Fibroblast of mammary gland (primary cell): ENCODE measurements around the gene TIGD6.
A peak's percentile ranks its signal among the peaks of the same experiment; 100 is the strongest.

ENCODE experiments used
- DNase-seq: peaks from one replicate; pipeline ENCODE4 v3.0.0-alpha.2; 2010; ENCODE audit warnings: low read depth
- H3K4me3 ChIP-seq: 2 replicates; pipeline ENCODE4 v1.5.1; 2011; ENCODE audit warnings: low read depth, mild to moderate bottlenecking, low read length, moderate library complexity; ENCODE audit not compliant: control insufficient read depth
- TF ChIP-seq, protein P1 (sequence below): conservative IDR thresholded peaks from 2 replicates; pipeline ENCODE4 v1.5.1; 2011; ENCODE audit warnings: low read depth, low read length, inconsistent platforms; ENCODE audit not compliant: control insufficient read depth, insufficient read depth

TIGD6 gene

DNA sequence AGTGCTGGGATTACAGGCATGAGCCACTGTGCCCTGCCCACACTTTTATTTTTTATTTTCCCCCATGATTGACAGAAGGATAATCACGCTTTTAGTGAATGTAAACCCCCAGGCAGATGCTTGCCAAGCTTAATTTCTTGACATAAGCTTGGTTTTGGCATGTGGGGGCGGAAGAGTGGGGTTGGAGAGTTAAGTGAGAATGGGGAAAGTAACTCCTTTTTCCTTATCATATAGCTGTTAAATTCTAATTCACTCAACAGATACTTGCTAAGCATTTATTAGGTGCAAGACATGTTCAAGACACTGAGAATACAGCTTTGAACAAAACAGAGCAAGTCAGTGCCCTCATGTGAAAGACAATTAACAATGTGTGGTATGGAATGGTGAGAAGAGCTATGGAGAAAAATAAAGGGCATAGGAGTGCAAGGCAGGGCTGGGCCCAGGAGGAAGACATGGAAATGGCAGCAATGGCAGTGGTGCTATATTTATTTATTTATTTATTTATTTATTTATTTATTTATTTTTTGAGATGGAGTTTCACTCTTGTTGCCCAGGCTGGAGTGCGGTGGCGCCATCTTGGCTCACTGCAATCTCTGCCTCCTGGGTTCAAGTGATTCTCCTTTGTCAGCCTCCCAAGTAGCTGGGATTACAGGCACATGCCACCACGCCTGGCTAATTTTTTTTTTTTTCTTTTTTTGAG is 37.7 kb downstream of the TIGD6 start:
- TF ChIP-seq, protein P1, sequence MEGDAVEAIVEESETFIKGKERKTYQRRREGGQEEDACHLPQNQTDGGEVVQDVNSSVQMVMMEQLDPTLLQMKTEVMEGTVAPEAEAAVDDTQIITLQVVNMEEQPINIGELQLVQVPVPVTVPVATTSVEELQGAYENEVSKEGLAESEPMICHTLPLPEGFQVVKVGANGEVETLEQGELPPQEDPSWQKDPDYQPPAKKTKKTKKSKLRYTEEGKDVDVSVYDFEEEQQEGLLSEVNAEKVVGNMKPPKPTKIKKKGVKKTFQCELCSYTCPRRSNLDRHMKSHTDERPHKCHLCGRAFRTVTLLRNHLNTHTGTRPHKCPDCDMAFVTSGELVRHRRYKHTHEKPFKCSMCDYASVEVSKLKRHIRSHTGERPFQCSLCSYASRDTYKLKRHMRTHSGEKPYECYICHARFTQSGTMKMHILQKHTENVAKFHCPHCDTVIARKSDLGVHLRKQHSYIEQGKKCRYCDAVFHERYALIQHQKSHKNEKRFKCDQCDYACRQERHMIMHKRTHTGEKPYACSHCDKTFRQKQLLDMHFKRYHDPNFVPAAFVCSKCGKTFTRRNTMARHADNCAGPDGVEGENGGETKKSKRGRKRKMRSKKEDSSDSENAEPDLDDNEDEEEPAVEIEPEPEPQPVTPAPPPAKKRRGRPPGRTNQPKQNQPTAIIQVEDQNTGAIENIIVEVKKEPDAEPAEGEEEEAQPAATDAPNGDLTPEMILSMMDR, result no peak
- DNase-seq, result no peak

DNA sequence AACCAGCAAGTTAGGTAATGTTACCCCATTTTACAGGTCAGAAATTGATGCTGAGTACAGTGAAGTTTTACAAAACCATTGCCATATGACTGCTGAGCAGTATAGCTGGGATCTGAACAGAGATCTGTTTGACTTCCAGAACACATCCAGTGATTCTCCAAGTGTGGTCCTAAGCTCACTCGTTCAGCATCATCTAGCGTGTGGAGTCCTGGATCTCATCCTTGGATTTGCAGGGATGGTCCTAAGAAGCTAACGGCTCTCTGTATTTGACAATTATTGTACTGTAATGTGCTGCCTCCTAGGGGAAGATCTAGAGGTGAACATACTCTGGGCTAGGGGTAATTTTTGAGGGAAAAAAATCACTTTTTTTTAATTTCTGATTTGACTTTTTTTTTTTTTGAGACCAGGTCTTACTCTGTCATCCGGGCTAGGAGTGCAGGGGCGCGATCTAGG is 38.5 kb downstream of the TIGD6 start:
- DNase-seq, result peak; percentile 78
- no peak overlapping the region for H3K4me3 ChIP-seq

More for the DNA sequence above, 37.7 kb downstream of the TIGD6 start:
- no peak overlapping the region for H3K4me3 ChIP-seq

DNA sequence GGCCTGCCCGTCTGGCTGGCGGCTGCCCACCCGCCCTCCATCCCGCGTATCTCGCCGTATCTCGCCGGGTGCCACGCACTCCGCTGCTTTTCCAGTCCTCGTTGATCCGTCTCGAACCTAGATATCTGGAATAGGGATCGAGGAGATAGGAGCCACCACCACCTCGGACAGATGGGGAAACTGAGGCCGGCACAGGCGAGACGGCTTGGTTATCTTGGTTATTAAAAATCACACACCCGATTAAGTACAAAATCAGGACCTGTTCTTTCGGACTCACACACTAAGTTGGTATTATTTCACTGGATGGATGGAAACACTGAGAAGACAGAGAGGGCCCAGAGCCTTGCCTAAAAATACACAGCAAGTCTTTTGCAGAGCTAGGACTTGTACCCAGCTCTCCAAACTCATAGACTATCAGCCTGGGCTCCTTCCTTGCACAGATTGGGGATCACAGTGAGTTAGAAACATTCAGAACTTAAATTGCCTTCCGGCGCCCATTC is 39.2 kb downstream of the TIGD6 start:
- DNase-seq, result no peak
- TF ChIP-seq, protein P1, result no peak

More for the DNA sequence above, 38.5 kb downstream of the TIGD6 start:
- TF ChIP-seq, protein P1, result peak; percentile 71

DNA sequence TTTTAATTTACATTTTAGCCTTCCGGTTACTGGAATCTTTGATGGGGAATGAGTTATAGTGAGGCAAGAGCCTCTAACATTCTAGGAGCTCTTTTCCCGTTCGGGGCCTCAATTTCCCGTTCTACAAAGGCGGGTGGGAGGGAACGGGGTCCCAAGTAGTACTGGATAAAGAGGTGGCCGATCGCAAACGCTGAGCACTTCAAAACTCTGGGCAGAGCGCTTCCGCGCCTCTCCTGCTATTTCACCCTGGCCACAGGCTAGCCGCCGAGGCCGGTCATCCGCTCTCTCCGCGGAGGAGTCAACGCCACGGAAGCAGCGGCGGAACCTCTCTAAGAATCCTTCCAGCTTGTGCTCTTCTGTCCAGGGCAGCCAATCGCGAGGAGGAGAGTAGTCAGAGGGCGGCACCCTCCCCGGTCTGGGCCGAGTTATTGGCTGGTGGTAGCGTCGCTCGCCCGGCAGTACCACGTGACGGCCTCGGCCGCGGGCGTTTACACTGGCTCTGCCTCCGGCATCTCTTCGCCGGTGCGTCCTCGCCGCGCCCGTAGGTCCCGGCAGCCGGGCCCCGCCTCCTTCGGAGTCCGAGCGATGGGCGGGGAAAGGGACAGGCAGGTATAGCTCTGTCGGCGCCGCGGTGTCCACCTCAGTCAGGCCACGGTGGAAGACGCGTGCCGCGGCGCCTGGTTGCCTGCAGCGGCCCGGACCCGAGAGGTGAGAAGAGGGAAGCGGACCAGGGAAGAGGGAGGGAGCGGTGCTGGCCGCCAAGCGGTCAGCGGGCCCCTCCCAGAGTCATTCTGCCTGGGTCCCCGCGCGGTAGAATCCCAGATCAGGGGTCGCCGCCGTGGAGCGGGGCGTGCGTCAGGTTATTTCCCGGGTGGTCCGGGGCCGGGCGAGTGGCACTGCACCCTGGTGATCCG is 39.9 kb downstream of the TIGD6 start, which contains the start of gene SLC26A2:
Gene SLC26A2, plus strand, starts transcription at position 487 of the 914 bp plus-strand sequence. CDS start 16,895 bp downstream, outside the sequence.
- peak; percentile 97 for DNase-seq
- TF ChIP-seq, protein P1, result no peak
- H3K4me3 ChIP-seq, result peak within 1 kb of the TSS; percentile 72

More for the DNA sequence above, 39.2 kb downstream of the TIGD6 start:
- H3K4me3 ChIP-seq, result peak overlapping the region; percentile 72

DNA sequence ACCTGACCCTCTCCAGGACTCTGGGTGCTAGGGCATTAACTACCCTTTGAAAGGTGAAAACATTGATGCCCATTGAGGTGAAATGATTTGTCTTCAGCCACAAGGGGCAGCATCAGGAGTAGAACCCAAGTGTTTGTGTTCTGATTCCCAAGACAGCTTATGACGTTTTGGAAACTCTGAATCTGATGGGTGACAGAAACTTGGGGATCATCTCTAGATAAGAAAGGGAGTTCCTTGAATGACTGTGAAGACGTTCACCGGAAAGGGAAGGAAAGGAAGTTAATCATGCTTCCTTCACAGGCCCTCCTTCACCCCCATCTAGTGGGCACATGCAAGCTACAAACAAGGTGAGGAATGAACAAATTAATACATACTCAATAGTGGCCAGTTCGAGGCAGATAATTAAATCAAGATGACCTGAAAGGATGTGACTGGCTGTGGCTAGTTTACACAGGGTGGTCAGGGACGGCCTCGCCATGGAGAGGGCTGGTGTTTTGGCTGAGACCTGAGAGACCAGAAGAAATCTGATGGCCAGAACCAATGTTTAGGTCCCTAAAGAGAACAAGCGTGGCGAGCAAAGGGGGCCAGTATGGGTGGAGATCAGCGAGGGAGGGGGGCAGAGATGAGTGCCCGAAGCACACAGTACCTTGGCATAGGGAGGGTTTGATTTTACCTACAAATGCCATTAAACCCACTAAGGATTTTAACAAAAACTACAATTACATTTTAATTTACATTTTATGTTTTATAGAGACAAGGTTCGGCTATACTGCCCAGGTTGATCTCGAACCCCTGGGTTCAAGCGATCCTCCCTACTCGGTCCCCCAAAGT is 40.8 kb downstream of the TIGD6 start:
- DNase-seq, result peak; percentile 72
- TF ChIP-seq, protein P1, result peak; percentile 68
- H3K4me3 ChIP-seq, result peak overlapping the region; percentile 72

DNA sequence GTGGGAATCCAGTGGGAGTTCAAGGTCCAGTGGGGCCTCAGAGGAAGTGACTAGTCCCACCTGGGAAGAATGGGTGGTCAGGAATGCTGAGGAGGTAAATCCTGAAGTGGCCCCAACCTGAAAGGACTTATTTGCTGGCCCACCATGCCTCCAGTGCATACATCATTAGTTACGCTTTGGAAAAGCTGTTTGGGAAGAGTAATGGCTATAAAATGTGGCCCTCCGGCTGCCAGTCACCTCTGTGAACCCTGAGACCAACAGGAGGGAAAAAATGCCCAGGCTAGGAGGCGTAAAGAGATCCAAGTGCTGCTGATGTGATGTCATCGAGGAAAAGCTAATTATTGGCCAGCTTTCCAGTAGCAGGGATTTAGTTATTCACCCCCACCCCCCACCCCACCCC is 42.6 kb downstream of the TIGD6 start:
- no peak for DNase-seq
- no peak overlapping the region for H3K4me3 ChIP-seq
- TF ChIP-seq, protein P1, result no peak
